ENCODE results near the gene ADGRA1.

The ADGRA1 gene

DNA sequence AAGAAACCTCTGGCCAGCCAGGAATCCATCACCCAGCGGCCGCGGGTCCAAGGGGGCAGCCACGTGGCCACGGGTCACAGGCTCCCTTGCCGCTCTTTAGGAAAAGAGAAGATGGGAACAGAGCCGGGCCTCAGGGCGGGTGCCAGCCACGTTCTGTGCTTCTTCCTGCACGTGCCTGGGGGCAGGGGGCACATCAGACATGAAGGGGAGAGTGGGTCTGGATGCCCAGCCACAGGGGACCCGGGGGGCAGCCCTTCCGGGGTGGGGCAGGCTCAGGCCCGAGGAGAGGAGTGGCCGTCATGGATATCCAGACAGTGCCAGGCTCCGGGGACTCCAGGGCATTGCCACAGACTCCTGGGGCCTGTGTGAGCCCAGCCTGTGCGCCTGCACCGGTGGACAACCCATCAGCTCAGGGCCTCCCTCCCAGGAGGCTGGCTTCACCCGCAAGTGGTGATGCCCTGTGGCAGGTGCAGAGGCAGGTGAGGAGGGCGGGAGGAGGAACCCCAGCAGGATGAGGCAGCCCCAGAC, 31.0 kb upstream of the ADGRA1 start:
- no peak for DNase-seq (ENCODE audit: low read depth)

DNA sequence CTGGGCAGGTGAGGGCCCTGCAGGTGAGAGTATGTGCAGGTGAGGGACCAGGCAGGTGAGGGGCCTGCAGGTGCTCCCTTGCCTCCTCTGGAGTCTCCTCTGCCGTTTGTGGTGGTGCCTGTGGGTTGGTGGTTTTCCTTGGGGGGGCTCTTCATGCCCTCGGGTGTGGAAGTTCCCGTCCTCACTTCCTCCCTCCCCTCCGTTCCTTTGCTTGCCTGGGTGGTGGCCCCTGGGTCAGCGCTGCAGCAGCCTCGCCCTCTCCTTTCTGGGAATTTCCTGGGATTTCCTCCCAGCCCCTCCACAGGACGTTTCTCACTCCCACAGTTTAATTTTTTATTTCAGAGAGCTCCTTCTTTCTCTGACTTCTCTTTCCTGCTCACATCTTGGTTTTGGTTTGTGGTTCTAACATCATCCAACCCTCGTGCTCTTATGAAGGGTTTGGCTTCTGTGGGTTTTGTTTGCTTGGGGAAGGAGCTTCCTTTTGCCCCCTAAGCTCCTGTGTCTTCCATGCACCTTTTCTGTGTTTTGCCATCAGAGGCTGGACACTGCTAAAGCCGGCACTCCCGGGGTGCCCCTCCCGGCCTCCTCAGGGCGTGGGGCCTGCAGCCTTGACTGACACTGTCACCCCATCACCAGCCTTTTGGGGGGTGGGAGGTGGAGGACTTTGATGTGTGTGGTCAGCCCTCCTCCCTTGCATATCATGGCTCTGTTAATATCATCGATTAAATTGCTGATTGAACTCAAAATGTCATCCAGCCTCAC, 29.2 kb upstream of the ADGRA1 start:
- DNase-seq (ENCODE audit: low read depth) = no peak

DNA sequence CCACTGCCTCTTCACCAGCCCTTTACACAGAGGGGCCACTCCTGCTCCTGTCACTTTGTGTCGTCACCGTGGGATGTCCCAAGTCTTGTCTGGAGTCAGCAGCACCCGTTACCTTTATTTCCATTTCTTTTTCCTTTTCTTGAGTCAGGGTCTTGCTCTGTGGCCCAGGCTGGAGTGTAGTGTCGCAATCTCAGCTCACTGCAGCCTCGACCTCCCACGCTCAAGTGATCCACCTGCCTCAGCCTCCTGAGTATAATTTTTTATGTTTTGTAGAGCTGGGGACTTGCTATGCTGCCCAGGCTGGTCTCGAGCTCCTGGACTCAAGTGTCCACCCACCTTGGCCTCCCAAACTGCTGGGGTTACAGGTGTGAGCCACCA, 28.6 kb upstream of the ADGRA1 start:
- DNase-seq (ENCODE audit: low read depth) = no peak

DNA sequence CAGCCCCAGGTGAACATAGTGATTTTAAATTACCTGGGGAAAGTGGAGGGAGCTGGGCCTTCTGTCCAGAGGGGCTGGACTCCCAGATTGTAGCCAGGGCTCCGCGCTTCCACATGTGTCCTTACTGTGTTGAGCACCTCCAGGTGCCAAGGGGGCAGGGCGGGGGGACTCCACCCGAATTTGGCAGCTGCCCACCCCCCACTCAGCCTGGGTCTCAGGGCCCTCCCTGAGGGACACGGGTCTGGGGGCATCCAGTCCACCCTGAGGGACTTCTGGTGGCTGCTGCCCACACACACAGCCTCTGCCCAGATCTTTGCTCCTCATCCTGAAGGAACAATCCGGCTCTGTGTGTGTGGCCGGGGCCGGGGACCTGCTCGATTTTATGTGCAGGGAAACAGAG, 28.2 kb upstream of the ADGRA1 start:
- no peak for DNase-seq (ENCODE audit: low read depth)

DNA sequence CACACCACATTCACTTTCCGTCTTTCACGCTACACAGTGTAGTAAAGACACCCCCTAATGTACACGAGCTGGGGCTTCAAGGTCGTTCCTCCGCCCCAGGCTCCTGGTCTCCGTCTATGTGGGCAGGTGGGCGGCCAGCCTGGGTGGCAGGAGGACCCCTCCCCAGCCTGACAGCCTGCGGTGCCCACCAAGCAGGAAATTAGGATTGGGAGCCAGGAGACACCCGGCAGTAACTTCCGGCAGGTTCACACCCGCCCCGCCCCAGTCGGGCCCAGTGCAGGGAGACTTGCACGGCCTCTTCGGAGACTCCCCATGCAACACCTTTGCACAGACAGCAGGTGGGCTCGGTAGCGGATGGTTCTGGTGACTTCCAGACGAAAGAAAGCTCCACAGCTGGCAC, 27.7 kb upstream of the ADGRA1 start:
- DNase-seq (ENCODE audit: low read depth) = no peak

DNA sequence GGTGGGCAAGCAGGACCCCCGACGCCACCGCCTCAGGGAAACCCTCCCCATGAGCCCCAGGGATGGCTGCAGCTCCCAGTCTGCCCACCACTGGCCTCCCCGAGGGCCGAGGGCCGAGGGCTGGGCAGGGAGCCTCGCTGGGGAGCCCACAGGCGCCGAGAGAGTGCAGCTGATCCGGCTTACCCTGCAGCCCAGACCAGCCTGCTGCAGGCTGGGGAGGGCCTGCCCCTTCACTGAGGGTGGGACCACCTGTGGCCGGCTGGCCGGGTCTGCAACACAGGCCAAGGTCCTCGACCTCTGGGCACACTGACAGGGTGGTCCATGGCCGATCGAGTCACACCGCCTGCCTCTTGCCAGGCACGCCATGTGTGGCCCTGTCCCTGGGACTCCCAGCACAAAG, 27.3 kb upstream of the ADGRA1 start:
- DNase-seq (ENCODE audit: low read depth) = no peak

DNA sequence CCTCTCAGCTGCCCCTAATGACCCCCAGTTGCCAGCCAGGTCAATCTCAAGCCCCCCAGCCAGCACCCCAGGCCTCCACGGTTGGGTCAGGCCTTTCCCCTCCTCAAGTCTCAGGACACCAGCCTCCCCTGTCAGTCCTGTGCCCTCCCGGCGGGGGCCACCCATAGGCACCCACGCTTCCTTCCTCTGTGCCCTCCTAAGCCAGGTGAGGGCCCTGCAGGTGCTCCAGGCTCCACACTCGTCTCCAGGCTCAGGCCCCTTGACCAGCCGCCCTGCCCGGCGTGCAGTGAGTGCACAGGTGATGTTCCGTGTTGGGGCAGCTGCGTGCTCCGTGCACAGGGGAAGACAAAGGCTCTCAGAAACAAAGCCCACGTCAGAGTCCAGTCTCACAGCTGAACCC, 26.8 kb upstream of the ADGRA1 start:
- DNase-seq (ENCODE audit: low read depth) = no peak

DNA sequence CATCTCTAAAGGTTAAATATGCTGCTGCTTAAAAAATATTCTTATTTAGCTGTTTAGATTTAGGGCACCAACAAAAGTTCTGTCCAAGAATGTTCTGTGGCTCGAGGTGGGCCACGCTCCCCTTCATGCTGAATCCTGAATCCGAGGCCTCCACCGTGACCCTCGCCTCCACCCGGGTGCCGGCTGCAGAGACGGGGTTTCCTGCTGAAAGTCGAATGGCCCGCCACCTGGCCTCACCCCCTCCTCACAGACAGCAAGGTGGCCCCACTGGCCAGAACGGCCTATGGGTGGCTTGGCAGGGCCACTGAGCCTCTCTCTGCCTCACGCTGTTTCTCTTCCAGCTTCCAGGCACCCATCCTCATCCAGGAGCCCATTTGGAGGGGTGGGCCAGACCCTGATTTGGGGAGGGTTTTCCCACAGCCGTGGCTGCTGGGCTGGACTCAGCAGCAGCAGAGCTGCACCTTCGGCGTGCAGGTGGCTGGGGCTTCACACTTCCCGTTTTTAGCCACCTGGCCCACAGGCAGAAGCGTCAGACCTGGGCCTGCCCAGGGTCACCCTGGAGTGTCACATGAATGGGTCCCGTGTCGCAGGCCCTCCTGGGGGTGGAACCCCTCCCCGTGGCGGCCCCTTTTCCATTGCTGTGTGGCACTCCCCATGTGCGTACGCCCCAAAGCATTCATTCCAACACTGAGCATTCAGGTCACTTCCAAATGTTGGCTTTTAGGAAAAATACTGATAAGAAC, 26.3 kb upstream of the ADGRA1 start:
- DNase-seq (ENCODE audit: low read depth) = no peak

DNA sequence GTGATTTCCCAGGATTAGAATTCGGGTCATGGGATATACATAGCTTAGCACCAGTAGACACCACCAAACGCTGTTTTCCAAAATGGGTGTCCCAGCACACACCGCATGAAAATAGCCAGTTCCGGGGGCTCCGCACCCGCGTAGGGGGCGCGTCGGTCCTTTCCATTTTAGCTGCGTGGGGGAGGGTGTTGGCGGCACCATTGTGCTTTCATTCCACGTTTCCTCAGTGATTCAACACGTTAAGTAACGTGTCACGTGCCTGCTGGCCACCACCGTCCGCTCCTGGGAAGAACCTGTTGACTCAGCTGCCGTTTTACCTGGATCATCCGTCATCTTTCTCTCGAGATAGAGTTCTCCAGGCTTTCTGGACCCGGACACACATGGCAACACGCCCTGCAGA, 25.6 kb upstream of the ADGRA1 start:
- DNase-seq (ENCODE audit: low read depth) = no peak

DNA sequence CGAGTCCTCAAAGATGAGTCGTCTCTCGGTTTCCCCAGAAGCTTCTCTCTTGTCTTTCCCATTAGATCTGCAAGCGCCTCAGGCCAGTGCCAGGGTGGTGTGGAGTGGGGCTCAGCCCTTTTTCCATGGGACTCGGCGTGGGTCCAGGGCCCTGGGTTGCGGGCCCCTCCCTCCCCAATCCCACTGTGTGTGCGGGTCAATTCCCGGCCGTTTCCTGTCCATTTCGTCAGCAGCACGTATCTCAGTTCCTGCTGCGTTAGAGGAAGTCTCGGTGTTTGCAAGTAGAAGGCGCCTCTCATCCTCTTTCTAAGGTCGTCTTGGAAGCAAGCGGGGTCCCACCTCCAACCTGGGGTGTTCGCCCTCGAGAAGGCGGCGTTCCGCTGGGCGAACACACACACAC, 25.1 kb upstream of the ADGRA1 start:
- no peak for DNase-seq (ENCODE audit: low read depth)

DNA sequence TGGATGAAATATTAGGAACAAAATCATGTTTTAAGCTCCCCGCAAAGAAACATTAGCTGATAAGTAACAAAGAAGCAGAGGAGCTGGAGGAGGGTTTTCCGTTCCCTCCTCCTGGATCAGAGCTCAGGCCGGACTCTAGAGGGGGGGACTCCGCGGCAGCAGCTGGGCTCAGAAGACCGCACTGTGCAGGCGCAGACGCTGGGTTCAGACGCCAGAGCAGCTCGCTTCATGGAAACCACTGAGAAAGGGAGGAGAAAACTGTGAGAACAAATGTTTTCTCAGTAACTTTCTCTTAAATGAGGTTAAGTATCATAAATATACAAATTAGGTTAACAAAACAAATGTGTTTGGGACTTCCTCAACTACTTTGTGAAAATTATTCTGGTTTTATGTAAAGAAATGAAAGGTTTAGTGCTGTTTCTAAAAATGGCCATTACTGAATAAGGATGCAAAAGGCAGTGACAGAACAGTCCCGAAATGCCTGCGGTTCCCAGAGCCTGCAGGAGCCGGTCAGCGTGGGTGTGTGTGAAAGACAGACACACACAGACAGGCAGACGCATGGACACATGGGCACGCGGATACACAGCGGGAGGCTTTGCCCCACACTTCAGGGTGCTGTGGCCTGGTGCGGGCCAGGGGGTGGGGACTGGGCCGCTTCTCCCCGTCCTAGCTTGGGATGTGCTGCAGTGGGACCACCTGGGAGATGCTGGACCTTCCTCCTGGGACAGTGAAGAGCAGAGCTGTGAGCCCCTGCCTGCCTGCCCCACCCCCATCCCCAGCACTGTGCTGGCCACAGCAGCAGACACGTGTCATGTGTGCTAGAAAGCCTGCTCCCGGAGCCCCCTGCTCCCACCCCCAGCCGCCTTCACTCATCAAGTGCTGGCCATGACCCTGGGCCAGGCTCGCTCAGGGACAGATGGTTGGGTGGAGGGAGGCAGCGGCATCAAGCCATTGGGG, 20.3 kb upstream of the ADGRA1 start:
- DNase-seq (ENCODE audit: low read depth) = no peak

DNA sequence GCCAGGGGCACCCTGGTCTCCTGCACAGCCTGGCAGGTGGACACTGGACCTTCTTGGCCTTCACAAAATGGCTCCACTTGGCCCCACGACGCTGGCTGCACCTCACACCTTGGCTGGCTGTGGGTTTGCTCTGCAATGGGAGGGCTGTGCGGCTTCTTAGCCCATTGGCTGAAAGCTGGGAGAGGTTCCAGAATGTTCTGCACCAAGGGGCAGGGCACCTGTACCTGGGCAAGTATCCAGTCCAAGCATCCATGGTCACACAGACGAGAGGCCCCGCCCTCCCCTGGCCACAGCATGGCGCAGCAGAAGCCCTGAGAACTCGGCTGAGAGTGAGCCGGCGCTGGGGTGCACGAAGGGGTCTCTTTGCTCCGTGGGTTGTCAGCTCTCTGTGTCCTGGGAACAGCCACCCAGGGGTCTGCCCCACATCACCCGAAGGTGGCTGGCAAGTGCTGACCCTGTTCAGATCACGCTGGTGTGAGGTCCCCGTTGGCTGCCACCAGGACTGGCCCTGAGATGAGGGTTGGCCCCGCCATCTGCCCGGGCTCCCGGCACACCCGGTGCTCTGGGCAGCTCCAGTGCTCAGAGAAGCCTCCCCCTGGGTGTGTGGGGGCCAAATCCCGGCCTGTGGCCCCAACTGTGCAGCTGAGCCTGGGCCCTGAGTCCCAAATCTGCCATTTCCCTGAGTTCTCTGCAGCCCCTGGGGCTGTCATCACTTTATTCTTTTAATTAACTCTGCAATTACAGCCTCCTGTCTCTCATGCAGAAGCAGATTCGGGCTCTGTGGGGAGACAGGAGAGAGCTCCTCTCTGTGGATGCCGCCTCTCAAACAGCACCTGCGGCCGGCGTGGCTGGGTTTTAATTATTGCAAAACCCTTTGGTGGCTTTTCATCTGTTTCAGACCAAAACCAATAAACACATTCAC, 19.4 kb upstream of the ADGRA1 start:
- no peak for DNase-seq (ENCODE audit: low read depth)

DNA sequence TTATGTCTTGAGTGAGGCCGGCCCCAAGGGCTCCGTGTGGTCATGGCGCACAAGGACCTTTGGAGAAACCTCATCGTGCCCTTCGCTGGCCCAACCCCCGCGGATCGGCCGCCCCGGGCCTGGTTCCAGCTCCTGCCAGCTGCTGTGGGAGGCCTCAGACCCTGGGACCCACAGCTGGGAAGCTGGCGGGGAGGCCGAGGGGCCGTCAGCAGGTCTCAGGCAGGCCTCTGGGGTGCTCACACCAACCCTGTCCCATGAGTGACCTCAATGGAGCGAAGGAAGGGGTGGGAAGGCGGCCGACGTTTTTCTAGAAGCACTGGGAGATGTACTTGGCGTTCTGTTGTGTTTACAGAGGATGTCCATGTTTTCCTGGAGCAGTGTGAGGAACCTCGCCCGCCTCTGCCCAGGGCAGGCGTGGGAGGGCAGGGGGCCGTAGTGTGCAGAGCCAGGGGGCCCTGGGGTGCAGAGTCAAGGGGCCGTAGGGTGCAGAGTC, 18.6 kb upstream of the ADGRA1 start:
- DNase-seq (ENCODE audit: low read depth) = no peak

DNA sequence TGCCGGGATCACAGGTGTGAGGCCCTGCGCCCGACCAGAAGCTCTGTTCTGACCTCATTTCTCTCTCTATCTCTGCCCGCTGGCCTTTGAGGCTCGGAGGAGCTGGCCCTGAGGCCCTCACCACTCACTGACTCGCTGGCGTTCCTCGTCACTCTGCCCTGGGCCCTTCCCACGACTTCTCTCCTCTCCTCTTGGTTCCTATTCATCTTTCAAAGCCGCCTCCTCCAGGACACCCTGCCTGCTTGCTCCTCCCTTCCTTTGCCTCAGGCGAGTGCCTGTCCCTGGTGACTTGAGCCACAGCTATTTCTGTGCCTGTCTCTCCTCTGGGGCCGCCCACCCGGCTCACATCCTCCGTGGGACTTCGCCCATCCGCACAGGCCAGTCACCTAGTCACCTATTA, 17.3 kb upstream of the ADGRA1 start:
- no peak for DNase-seq (ENCODE audit: low read depth)

DNA sequence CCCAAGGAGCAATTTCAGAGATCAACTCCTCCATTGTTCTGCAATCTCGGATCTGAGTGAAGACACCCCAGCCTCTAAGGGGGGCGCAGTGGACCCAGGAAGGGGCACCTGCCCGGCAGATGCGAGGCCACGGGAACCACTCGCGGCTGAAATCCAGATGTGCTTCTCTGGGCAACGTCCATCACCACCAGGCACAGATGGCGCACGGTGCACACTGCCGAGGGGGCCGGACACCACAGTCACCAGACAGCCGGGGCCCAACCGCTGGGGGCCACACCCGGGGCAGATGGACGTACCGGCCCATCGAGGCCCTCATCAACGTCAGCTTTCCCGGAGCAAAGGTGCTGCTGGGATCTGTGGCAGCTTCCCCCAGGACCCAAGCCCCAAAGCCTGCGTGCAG, 16.9 kb upstream of the ADGRA1 start:
- no peak for DNase-seq (ENCODE audit: low read depth)

DNA sequence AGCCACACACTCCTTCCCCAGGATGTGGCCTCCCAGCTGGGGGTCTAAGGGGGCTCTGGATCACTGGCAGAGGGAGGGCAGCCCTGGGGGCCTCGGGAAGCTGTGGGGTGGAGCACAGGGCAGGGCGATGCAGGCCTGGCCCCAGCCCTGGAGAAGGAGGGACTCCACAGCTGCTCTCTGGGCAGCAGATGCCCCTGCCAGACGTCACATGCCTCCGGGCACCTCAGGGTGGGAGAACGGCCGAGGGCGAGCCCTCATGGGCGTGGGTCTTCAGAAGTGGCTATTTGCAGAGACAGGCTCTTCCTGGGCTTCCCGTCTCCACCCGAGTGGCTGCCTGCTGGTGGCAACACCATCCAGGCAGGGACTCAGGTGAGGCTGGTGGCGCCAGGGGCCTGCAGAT, 16.0 kb upstream of the ADGRA1 start:
- no peak for DNase-seq (ENCODE audit: low read depth)

DNA sequence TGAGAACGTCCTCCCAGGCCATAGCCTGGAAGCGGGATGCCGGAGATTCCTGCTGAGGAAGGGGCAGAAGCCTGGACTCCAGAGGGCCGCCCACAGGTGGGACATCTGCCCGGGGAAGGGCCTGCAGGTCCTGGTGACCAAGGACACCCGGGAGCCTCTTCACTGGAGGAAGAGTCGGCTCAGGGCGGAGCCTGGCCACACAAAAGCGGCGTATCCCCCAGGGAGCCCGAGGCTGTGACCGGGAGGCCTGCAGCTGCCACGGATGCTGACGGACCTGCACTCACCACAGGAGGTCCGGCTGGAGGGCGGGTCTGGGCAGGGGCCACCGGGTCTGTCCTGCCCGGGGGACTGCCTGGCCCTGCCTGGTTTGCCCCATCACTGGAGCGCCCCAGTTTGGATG, 15.5 kb upstream of the ADGRA1 start:
- DNase-seq (ENCODE audit: low read depth) = no peak

DNA sequence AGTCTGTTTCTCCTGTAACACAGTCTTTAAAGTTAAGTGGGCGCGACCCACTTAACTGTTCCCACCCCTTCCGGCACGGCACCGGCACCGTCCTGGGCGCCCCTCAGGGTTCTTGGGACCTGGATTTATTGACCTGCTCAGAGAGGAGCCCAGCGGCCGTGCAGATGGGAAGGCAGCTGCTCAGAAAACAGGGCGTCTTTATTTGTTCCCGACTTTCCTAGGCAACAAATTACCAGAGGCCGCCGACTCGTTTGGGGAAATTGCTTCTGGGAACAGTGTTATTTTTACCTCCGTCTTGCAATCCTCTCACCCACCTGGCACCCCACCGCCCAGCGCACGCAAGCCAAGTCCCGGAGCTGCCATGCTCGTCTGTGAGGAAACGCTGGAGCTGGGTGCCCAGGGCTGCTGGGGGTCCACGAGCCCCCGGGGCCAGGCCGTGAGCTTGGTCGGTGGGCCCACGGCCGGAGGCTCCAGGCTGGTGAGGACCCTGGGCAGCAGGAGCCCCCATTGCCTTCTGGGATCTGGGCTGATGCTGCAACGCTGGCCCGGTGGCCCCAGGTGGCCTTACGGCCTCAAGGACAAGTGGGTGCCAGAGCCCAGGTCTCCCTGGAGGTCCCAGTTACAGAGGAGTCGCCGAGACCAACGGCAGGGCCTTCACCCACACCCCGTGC, 14.9 kb upstream of the ADGRA1 start:
- DNase-seq (ENCODE audit: low read depth) = no peak

DNA sequence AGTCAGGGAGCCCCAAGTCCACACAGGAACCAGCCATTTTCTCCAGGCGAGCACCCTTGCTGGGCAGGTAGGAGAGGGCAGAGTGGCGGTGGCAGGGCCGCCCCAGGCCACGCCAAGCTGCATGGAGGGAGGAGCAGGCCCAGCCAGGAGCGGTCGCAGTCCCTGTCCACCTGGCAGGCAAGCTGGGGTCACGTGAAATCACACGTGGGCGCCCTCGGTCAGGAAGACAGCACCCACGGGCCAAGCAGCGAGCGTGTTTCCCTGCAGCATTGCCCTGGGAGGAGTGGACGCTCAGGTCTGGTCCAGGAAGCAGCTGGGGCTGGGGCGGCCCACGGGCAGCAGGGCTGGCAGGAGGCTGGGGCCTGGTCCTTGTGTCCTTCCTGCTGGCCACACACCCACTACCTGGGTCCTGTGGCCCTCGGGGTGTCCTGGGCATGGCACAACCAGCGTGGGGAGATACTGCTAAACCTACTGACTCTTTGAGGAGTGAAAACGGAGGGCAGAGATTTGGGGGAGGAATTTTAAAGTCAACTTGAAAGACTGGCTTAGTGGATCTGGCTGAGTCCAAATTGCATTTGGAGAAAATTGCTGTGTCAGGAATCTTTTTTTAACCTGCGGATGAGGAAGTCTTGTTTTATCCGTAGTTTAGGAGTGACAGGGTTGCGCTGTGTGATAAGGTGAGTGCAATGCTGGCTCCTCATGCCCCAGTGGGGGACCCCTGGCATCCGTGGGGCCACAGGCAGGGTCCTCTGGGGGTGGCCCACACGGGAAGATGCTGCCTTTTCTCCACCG, 12.2 kb upstream of the ADGRA1 start:
- no peak for DNase-seq (ENCODE audit: low read depth)
